CD4-positive, alpha-beta T cell treated with Interleukin-12 subunit alpha and Interleukin-12 subunit beta, for 1 hour (primary cell): ENCODE measurements around the gene ANKRD11.

Source experiments
- DNase-seq: peaks from one replicate; pipeline ENCODE4 v3.0.0-alpha.2; 2020

Gene ANKRD11

GRCh38 chr16:89378947-89379771, 111.2 kb downstream of the ANKRD11 start:
- DNase-seq: no peak

- DNase-seq: no peak
Measured at GRCh38 chr16:89377453-89377848, 112.9 kb downstream of the ANKRD11 start.

- no peak for DNase-seq
Measured at GRCh38 chr16:89376812-89377452, 113.4 kb downstream of the ANKRD11 start.

- no peak for DNase-seq
Measured at GRCh38 chr16:89375686-89376085, 114.7 kb downstream of the ANKRD11 start.

- DNase-seq: no peak
Measured at GRCh38 chr16:89375021-89375420, 115.3 kb downstream of the ANKRD11 start.

- no peak for DNase-seq
Measured at GRCh38 chr16:89374393-89374960, 115.9 kb downstream of the ANKRD11 start.

GRCh38 chr16:89373355-89374110, 116.8 kb downstream of the ANKRD11 start:
- DNase-seq: no peak

- DNase-seq: no peak
Measured at GRCh38 chr16:89371968-89372634, 118.3 kb downstream of the ANKRD11 start.

GRCh38 chr16:89371386-89371785, 119.0 kb downstream of the ANKRD11 start:
- DNase-seq: no peak

GRCh38 chr16:89370601-89371000, 119.8 kb downstream of the ANKRD11 start:
- DNase-seq: no peak

- no peak for DNase-seq
Measured at GRCh38 chr16:89370081-89370511, 120.3 kb downstream of the ANKRD11 start.

GRCh38 chr16:89369266-89369895, 121.0 kb downstream of the ANKRD11 start:
- DNase-seq: no peak

GRCh38 chr16:89368604-89369249, 121.6 kb downstream of the ANKRD11 start:
- DNase-seq: no peak

GRCh38 chr16:89367538-89367915, 122.8 kb downstream of the ANKRD11 start:
- DNase-seq: no peak

- no peak for DNase-seq
Measured at GRCh38 chr16:89366561-89367537, 123.5 kb downstream of the ANKRD11 start.

- no peak for DNase-seq
Measured at GRCh38 chr16:89365996-89366395, 124.4 kb downstream of the ANKRD11 start.

- no peak for DNase-seq
Measured at GRCh38 chr16:89365044-89365467, 125.3 kb downstream of the ANKRD11 start.

- no peak for DNase-seq
Measured at GRCh38 chr16:89364606-89365005, 125.8 kb downstream of the ANKRD11 start.

GRCh38 chr16:89363621-89364393, 126.6 kb downstream of the ANKRD11 start:
- peak; percentile 54 for DNase-seq
